ENCODE measurements around the gene CCNDBP1. TPM values are rescaled to one million over a fixed set of nuclear protein-coding genes. Genes with fewer than 3 reads are reported as not detected.

Gene CCNDBP1
- total RNA-seq, 1 experiment from 2014 or later: 34.1 TPM

- no peaks in the 10 kb centered on the region for H3K27me3 ChIP-seq (ENCODE audit: insufficient read depth, low read length)
- H3K9me3 ChIP-seq (ENCODE audit: control insufficient read depth, low read depth, low read length): no peaks in the 10 kb centered on the region
- Mint-ChIP-seq H3K4me3 (no peak overlapping the region), H3K27ac (no peak overlapping the region), H3K4me1 (peaks cover 0 to 6% of the 10 kb centered on the region in 2 experiments; a peak in 2 of 4 replicates), H3K9me3 (no peaks in the 10 kb centered on the region), H3K36me3 (ENCODE audit: insufficient read depth in 1 of 3, low read depth in 3 of 3) (peaks cover 0 to 6% (median 0%) of the 10 kb centered on the region in 3 experiments; a peak in 2 of 7 replicates), H3K27me3 (ENCODE audit: low read depth) (no peaks in the 10 kb centered on the region)
- H3K4me2 ChIP-seq (ENCODE audit: insufficient read depth, insufficient read length, low read length): no peak overlapping the region
- H3K79me2 ChIP-seq (ENCODE audit: insufficient read depth, low read length): no peaks in the 10 kb centered on the region
- no peaks in the 10 kb centered on the region for H3K79me1 ChIP-seq (ENCODE audit: insufficient read depth, low read depth, low read length, poor library complexity, severe bottlenecking)
- no peak overlapping the region for H3K23ac ChIP-seq (ENCODE audit: insufficient read length, low read depth, low read length)
- no peaks in the 10 kb centered on the region for H3K4me1 ChIP-seq (ENCODE audit: insufficient read depth, low read length)
- H3T11ph ChIP-seq (ENCODE audit: low read length): no peak overlapping the region
- H3K27ac ChIP-seq (ENCODE audit: insufficient read length, low read depth, low read length): no peak overlapping the region
- no peak overlapping the region for H3K14ac ChIP-seq (ENCODE audit: insufficient read depth, low read length)
- no peak overlapping the region for H2BK12ac ChIP-seq (ENCODE audit: insufficient read length, low read depth, low read length)
- H3K9ac ChIP-seq (ENCODE audit: extremely low read depth, insufficient read length, low read length): no peak overlapping the region
- no peak for TF ChIP-seq CTCF (conservative IDR thresholded peaks at IDR 0.05)
- DNase-seq: no peak
- H2BK20ac ChIP-seq (ENCODE audit: low read depth, low read length, poor library complexity, severe bottlenecking): no peak overlapping the region
- H3K56ac ChIP-seq (ENCODE audit: insufficient read length, low read depth, low read length): no peak overlapping the region
- no peak overlapping the region for H4K8ac ChIP-seq (replicated peaks; ENCODE audit: insufficient read length, low read depth, low read length)
- H3K23me2 ChIP-seq (ENCODE audit: insufficient read length, low read depth, low read length, poor library complexity, severe bottlenecking): no peaks in the 10 kb centered on the region
- no peak overlapping the region for H2BK5ac ChIP-seq (ENCODE audit: insufficient read length, low read length)
- WGBS (ENCODE audit: extremely low coverage, insufficient read length, low lambda C conversion rate): no CpG with 5 or more reads among the region's 5 CpGs
- H2AK5ac ChIP-seq (ENCODE audit: insufficient read length, low read length): no peak overlapping the region
- no peak overlapping the region for H3K4ac ChIP-seq (ENCODE audit: low read depth, low read length)
- H4K91ac ChIP-seq (ENCODE audit: insufficient read length, low read depth, low read length): no peak overlapping the region
- H2BK120ac ChIP-seq (ENCODE audit: low read depth, low read length, poor library complexity, severe bottlenecking): no peak overlapping the region
- no peak overlapping the region for H2BK15ac ChIP-seq (ENCODE audit: low read depth, low read length)
- H3K18ac ChIP-seq (ENCODE audit: insufficient read length, low read depth, low read length): no peak overlapping the region
- no peaks in the 10 kb centered on the region for H4K20me1 ChIP-seq (ENCODE audit: control insufficient read depth, insufficient read depth, insufficient read length)
- no peak overlapping the region for H2AFZ ChIP-seq (ENCODE audit: low read length)
- H4K5ac ChIP-seq (ENCODE audit: insufficient read length, low read depth, low read length): no peak overlapping the region
These were observed 39.0 kb upstream of the CCNDBP1 start for GRCh38 chr15:43146184-43146583.
